MG63 (cell line): ENCODE measurements around the gene FBXL19. TPM values are rescaled to one million over a fixed set of nuclear protein-coding genes. Genes with fewer than 3 reads are reported as not detected.

ENCODE experiments used
- DNase-seq: peaks from one replicate; pipeline ENCODE4 v3.0.0-alpha.2; 2020
- H3K27me3 ChIP-seq: fragments of 250-450 bp; sonication (Bioruptor Pico); 2 replicates; pipeline ENCODE4 v1.5.1; 2020; ENCODE audit warnings: mild to moderate bottlenecking, moderate library complexity
- H3K36me3 ChIP-seq: fragments of 250-450 bp; sonication (Bioruptor Pico); 2 replicates; pipeline ENCODE4 v1.5.1; 2020; ENCODE audit warnings: mild to moderate bottlenecking, moderate library complexity
- H3K4me3 ChIP-seq: fragments of 250-450 bp; sonication (Bioruptor Pico); 2 replicates; pipeline ENCODE4 v1.5.1; 2020; ENCODE audit warnings: mild to moderate bottlenecking, moderate library complexity
- H3K9me3 ChIP-seq: fragments of 250-450 bp; sonication (Bioruptor Pico); 2 replicates; pipeline ENCODE4 v1.5.1; 2020; ENCODE audit warnings: mild to moderate bottlenecking, moderate library complexity
- total RNA-seq: library from RNA; depleted of rRNA; stranded (reverse); fragments of >200 nt; shearing (Covaris generic); gene quantifications from 2 replicates; pipeline ENCODE4 v1.2.3, GENCODE V29; 2014; ENCODE audit warnings: low replicate concordance

FBXL19 gene
- total RNA-seq, 1 experiment from 2014 or later = 31.2 TPM

DNA sequence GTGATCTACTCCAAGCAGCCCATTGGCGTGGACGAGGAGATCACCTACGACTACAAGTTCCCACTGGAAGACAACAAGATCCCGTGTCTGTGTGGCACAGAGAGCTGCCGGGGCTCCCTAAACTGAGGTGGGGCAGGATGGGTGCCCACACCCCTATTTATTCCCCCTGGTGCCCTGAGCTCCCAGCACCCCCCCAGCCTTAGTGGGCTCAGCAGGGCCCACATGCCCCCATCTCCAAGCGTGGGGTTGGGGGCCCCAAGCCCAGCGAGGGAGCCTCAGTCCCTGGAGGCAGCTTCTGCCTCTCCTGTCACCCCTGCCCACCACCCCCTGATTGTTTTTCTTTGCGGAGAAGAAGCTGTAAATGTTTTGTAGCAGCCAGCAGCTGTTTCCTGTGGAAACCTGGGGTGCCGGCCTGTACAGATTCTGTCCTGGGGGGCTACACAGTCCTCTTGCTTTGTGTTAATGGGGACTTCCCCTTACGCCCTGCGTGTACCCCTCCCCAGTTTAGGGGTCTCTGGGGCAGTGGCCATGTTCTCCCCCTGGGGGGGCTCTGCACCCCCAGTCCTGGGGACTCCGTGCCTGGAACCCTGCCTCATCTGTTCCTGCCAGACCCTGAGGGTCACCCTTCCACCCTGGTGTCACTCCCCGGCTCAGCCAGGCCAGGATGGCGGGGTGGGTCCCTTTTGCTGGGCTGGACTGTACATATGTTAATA lies 60.7 kb downstream of the FBXL19 start:
- Histone ChIP-seq H3K36me3 (peaks cover 57% of the 10 kb centered on the region), H3K27me3 (no peaks in the 10 kb centered on the region)
- DNase-seq = no peak

DNA sequence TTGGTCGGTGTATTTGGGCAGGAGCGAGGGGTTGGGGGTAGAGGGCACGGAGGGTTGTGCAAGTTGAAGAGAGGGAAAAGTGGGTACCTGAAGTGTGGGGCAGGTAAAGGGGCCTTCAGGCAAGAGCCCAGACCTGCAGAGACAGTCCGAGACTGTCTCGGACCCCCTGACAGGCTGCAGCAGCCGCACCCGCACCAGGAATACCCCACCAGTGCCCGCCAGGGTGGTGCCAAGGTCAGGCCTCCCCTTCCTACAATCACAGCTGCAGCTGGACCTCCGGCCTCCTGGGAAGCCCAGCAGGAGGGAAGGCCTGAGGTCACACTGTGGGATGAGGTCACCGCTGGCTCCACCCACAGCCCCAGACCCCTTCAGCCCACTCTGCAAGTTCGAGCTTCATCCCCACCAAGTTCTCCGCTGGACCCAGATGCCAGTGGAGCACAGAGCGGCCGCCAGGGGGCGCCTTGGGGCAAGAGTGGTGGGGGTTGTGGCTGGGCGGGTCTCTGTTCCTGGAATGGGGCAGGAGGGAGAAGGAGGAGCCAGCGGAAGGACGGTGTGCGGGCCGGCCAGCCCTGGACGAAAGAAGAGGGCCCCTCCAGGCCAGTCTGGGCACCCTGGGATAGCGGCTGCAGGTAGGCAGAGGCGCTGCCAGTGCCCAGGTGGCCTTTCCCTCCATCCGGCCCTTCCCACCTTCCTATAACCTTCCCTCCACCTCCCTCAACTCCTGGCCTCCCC lies 61.5 kb downstream of the FBXL19 start, which contains the start of gene HSD3B7:
TSS of gene HSD3B7 (plus strand) at position 539 of the 732 bp plus-strand sequence. CDS start 452 bp downstream, outside the sequence.
- Histone ChIP-seq H3K36me3 (peaks cover 52% of the 10 kb centered on the region), H3K4me3 (0 out of 2 replicates have a peak within 1 kb of the TSS, but pooled peaks have one; percentile 11), H3K27me3 (no peaks in the 10 kb centered on the region), H3K9me3 (no peaks in the 10 kb centered on the region)
- DNase-seq = peak; percentile 84

More for the DNA sequence above, 60.7 kb downstream of the FBXL19 start:
- Histone ChIP-seq H3K4me3 (no peak overlapping the region), H3K9me3 (no peaks in the 10 kb centered on the region)

DNA sequence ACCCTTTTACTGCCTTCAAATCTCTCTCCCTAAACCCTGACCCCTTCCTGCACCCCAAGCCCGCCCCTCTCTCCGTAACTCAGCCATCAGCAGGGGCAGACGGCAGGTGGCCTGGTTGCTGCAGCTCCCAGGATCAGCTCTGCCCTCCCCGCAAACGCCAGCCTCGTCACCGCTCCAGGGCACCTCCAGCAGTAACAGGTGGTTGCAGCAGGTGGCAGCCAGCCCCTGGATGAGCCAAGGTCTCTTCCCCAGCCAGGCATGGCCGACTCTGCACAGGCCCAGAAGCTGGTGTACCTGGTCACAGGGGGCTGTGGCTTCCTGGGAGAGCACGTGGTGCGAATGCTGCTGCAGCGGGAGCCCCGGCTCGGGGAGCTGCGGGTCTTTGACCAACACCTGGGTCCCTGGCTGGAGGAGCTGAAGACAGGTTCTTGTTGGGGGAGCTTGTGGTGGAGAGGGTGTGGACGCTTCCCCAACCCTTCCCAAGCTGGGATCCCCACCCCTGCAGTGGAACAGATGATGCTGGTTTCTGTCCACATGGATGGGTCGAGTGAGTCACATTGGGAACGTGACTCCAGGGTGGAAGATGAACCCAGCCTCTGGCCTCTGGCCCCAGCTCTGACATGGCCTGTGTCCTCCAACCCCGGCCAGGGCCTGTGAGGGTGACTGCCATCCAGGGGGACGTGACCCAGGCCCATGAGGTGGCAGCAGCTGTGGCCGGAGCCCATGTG lies 62.2 kb downstream of the FBXL19 start:
- no peaks in the 10 kb centered on the region for H3K27me3 ChIP-seq
- 0 out of 2 replicates have a peak overlapping the region, but pooled peaks have one; percentile 11 for H3K4me3 ChIP-seq
- H3K36me3 ChIP-seq = peaks cover 46% of the 10 kb centered on the region
- no peaks in the 10 kb centered on the region for H3K9me3 ChIP-seq
- peak; percentile 46 for DNase-seq

DNA sequence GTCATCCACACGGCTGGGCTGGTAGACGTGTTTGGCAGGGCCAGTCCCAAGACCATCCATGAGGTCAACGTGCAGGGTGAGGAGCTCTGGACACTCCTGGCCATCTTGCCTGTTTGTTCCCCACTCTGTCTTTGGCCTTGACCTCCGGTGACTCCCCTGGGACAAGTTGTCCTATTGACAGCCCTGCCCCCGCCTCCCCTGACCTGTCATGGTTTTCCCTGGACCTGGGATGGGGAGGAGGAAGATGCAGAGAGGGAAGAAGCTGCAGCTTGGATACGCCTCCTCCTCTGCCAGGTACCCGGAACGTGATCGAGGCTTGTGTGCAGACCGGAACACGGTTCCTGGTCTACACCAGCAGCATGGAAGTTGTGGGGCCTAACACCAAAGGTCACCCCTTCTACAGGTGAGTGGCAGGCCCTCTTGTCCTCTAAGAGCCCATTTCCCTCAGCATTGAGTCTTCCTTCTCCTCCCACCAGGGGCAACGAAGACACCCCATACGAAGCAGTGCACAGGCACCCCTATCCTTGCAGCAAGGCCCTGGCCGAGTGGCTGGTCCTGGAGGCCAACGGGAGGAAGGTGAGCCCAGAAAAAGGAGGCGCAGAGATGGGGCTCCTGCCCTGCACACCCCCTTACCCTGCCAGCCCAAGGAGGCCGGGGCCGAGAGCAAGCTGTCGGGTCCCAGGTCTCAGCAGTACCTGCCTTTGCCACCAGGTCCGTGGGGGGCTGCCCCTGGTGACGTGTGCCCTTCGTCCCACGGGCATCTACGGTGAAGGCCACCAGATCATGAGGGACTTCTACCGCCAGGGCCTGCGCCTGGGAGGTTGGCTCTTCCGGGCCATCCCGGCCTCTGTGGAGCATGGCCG lies 63.0 kb downstream of the FBXL19 start:
- Histone ChIP-seq H3K9me3 (no peaks in the 10 kb centered on the region), H3K4me3 (no peak overlapping the region), H3K36me3 (peaks cover 39% of the 10 kb centered on the region), H3K27me3 (no peaks in the 10 kb centered on the region)
- DNase-seq = no peak

DNA sequence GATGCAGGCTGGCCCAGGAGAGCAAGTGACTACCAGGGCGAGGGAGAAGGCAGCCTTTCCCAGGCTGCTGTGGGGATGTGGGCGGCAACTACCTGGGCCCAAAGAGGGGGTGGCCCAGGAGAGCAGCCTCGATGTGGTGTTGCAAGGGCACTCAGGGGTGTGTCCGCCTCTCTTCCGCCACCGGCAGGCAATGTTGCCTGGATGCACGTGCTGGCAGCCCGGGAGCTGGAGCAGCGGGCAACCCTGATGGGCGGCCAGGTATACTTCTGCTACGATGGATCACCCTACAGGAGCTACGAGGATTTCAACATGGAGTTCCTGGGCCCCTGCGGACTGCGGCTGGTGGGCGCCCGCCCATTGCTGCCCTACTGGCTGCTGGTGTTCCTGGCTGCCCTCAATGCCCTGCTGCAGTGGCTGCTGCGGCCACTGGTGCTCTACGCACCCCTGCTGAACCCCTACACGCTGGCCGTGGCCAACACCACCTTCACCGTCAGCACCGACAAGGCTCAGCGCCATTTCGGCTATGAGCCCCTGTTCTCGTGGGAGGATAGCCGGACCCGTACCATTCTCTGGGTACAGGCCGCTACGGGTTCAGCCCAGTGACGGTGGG lies 64.3 kb downstream of the FBXL19 start:
- Histone ChIP-seq H3K27me3 (no peaks in the 10 kb centered on the region), H3K9me3 (no peaks in the 10 kb centered on the region), H3K4me3 (no peak overlapping the region), H3K36me3 (peaks cover 31% of the 10 kb centered on the region)
- no peak for DNase-seq

DNA sequence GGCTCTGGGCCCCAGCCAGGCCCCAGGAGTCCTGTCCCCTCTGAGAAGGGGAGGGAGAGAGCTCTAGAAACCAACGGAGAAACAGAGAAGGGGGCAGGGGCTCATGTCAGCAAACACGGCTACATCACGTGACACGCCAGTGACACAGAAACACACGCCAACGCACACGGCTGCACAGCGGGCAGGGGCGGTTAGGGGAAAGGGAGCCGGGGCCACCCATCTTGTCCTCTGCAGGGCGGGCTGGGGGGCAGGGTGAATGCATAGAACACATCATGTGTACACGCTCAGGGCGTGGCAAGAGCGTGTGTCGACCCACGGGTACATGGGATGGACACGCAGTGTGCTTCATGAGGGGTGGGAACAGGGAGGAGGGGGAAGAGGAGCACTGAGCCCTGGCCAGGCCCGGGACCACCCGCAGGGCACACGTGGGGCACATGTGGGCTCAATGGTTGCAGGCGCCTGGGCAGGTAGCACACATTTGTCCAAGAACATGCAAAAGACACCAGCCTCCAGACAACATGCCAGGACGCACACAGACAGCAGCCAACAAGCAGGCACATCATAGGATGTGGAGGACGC lies 66.2 kb downstream of the FBXL19 start:
- Histone ChIP-seq H3K36me3 (peaks cover 19% of the 10 kb centered on the region), H3K27me3 (no peaks in the 10 kb centered on the region)

DNA sequence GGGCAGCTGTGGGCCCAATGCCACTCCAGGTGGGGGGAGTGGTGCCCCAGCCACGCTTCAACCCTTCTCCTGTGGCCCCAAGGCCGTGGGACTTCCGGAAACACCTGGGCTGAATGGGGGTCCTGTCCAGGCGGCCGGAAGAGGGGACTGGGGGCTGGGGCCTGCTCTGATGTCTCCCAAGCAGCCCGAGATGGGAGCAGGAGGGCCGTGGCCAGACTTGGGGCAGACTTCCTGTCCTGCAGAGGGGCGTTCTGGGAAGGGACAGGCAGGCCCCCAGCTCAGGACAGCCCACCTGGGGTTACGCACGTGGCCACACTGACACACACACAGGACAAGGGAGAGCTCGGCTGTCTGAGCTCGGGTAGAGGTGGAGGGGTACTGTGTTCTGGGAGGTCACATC lies 66.7 kb downstream of the FBXL19 start:
- DNase-seq = no peak
- Histone ChIP-seq H3K27me3 (no peaks in the 10 kb centered on the region), H3K4me3 (no peak overlapping the region), H3K9me3 (no peaks in the 10 kb centered on the region), H3K36me3 (peaks cover 15% of the 10 kb centered on the region)

More for the DNA sequence above, 66.2 kb downstream of the FBXL19 start:
- H3K9me3 ChIP-seq = no peaks in the 10 kb centered on the region
- H3K4me3 ChIP-seq = no peak overlapping the region
- DNase-seq = no peak

DNA sequence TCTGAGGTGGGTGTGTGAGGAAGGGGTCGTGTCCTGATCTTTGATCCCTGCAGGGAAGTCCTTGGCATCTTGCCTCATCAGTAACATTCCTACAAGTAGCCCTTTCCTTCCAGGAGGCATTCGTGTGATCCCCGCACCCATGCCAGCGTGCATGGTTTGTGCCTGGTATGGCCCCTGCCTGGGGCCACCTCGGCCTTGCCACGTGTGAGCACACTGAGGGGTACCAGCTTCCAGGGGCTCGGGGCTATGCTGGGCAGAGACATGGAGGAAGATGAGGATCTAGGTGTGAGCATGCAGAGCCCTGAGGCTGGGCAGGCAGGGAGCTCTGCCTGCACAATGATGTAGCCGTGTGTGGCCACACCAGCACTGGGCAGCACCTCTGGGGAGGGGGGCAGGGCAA lies 67.7 kb downstream of the FBXL19 start:
- DNase-seq = no peak
- Histone ChIP-seq H3K36me3 (peaks cover 5% of the 10 kb centered on the region), H3K4me3 (no peak overlapping the region), H3K9me3 (no peaks in the 10 kb centered on the region), H3K27me3 (no peaks in the 10 kb centered on the region)

DNA sequence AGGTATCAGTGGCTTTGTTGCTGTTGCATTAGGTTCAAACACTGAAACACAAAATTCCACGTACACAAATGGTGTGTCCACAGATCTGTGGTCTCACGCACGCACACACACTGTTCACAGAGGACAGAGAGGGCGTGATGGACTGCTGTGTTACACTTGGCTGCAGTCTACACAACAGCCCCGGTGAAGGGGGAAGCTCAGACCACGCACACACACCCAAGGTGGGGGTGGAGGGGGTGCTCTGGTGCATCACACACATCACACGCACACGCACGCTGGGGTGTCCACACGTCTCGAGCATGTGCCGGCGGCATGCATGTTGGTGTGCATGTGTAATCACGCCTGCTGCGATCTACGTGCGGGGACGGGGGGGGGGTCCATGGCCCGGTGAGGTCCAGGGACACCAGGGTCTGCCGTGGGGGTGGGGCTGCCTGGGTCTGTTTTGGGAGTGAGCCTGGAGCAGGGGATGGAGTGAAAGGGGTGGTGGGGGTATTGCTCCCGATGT lies 69.0 kb downstream of the FBXL19 start:
- no peaks in the 10 kb centered on the region for H3K9me3 ChIP-seq
- no peak for DNase-seq
- H3K4me3 ChIP-seq = no peak overlapping the region
- no peaks in the 10 kb centered on the region for H3K27me3 ChIP-seq
- no peaks in the 10 kb centered on the region for H3K36me3 ChIP-seq

DNA sequence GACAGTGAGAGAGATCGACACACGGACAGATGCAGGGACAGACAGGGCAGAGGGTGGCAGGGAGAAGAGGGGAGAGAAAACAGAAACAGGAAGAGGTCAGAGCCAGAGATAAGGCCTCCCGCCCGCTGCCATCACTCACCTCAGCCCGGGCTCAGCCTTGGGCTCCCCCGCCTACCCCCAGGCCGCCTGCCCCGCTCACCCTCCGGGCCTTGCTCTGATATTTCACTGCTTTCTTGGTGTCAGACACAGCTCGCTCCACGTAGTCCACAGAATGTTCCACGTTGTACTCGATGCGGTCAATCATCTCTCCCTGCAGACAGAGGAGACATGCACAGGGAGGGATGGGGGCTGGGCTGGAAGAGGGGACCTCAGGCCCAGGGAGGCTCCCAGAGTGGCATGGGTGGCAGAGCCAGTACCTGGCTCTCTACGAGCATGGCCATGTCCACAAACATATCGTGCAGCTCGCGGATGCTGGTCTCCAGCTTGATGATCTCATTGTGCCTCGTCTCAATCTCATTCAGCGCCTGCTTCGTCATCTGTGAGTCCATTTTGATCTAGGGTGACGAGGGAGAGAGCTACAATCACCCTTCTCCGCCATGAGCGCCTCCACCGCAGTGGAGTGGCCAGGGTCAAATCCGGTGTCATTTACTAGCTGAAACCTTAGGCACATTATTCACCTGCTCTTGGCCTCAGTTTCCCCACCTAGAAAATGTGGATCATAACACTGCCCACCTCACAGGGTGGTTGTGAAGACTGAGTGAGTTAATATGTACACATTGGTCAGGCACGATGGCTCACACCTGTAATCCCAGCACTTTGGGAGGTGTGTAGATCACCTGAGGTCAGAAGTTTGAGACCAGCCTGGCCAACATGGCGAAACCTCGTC lies 69.8 kb downstream of the FBXL19 start:
- Histone ChIP-seq H3K9me3 (no peaks in the 10 kb centered on the region), H3K27me3 (no peaks in the 10 kb centered on the region), H3K4me3 (no peak overlapping the region), H3K36me3 (no peaks in the 10 kb centered on the region)
- no peak for DNase-seq

DNA sequence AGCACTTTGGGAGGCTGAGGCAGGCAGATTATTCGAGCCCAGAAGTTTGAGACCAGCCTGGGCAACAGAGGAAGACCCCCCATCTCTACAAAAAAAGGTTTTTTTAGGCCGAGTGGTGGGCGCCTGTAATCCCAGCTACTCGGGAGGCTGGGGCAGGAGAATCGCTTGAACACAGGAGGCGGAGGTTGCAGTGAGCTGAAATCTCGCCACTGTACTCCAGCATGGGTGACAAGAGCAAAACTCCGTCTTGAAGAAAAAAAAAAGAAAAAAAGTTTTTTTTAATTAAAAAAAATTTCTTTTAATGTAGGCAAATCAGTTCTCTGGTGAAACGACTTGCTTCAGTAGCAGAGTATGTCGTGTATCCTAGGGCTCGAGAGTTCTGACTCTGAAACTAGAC lies 72.6 kb downstream of the FBXL19 start:
- Histone ChIP-seq H3K27me3 (no peaks in the 10 kb centered on the region), H3K4me3 (no peak overlapping the region), H3K9me3 (no peaks in the 10 kb centered on the region), H3K36me3 (no peaks in the 10 kb centered on the region)
- DNase-seq = no peak

DNA sequence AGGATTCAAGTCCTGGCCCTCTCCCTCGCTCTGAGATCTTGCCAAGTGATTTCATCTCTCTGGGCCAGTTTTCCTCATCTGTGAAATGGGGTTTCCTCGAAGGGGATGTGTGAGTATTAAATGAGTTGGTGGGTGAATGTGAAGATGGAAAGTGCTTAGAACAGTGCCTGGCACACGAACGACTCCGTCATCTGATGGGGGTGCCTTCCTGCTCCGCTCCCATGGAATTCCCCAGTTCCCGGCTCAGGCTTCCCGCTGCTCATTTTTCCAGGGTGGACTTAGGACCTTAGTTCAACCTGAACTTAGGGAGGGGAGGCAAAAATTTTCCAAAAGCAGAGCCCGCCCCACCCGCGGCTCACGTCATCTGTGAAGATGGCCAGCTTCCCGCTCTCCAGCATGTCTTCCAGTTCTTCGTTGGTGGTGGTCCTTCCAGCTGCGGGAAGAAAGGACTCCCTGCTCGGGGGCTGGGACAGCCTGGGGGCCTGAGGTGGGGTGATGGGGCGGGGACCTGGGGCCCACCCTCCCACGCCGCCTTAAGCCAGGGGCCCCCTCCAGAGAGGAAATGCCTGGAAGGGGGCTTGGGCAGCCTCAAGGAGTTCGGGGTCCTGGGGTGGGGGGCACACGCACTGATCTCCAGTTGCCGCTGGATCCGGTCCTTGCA lies 73.1 kb downstream of the FBXL19 start:
- Histone ChIP-seq H3K27me3 (no peaks in the 10 kb centered on the region), H3K9me3 (no peaks in the 10 kb centered on the region), H3K4me3 (peak overlapping the region; percentile 46), H3K36me3 (no peaks in the 10 kb centered on the region)
- no peak for DNase-seq

DNA sequence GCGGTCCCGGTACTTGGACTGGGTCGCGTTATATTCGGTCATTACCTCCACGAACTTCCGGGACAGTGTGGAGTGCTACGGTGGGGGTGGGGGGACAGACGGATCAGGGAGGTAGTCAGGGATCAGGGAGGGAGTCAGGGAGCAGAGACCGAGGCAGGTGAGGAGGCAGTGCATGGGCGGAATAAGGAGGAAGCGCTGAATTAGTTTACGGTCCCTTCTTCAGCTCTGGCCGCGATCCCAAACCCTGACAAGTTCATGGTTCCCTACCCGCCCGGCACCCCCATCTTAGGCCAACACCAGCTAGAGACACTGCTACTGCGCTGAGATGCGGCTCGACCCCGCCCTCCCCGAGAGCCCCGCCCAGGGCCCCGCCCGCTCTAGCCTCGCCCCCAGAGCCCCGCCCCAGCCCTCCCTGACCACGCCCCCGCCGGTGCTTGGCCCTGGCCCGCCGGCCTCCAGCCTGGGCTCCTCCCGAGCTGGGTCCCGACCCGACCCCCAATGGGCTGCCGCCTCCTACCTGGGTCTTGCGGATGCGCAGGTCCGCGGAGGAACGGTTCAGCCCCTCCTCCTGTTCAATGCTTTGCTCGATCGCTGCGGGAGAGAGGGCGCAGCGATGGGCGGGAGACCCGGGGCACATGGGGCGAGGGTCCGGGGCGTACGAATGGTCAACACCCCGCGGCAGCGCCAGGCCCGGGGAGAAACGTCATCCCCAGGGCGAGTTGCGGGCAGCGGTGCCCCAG lies 73.8 kb downstream of the FBXL19 start:
- peak overlapping the region; percentile 46 for H3K4me3 ChIP-seq
- DNase-seq = peak; percentile 83
- H3K27me3 ChIP-seq = no peaks in the 10 kb centered on the region
- H3K9me3 ChIP-seq = no peaks in the 10 kb centered on the region
- no peaks in the 10 kb centered on the region for H3K36me3 ChIP-seq
